GM18502 (cell line): ENCODE results near the gene TMEM9.

Experiments used
- ATAC-seq: cut with Tn5 transposase; IDR thresholded peaks from one replicate; pipeline ENCODE4 v1.9.1; 2021; ENCODE audit warnings: mild to moderate bottlenecking; ENCODE audit not compliant: unreplicated experiment, poor library complexity

The TMEM9 gene

DNA sequence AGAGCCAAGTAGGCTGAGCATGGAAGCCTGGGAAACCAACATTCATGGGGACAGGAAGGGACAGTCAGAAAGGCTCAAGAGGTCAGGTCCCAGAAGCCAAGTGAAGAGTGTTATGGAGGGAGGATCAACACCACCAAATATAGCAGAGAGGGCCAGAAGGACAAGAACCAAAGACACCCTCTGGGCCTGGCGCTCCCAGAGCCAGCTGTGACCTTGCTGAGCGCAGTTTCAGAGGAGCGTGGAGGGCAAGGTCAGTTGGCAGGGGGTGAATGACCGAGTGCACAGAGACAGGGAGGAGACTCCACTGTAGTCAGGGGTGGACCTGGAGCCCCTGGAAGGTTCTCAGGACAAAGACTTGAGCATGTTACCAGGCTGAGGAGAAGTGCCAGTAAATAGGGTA lies 22.9 kb downstream of the TMEM9 start:
- ATAC-seq, result no peak

DNA sequence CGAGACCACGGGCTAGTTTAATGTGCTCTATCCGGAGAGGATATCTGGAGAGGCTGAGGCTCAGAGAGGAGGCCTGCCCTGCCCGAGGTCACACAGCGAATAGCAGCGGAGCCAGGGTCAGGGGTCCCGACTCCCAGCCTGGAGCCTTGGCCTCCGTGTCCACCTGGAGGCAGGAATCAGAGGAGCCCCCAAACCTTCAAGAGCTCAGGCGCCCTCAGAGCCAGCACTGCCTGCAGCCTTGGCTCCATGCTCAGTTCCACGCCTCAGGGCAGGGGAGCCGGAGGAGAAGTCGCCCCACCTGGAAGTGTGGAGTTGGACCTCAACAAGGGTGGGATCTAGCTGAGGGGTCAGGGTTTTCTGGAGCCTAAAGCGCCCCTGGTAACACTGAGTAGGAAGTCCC lies 25.3 kb downstream of the TMEM9 start:
- ATAC-seq, result no peak

GRCh38 chr1:201128476-201128875 lies 25.8 kb downstream of the TMEM9 start:
- ATAC-seq, result no peak

GRCh38 chr1:201127755-201128455 lies 26.4 kb downstream of the TMEM9 start:
- ATAC-seq, result no peak

DNA sequence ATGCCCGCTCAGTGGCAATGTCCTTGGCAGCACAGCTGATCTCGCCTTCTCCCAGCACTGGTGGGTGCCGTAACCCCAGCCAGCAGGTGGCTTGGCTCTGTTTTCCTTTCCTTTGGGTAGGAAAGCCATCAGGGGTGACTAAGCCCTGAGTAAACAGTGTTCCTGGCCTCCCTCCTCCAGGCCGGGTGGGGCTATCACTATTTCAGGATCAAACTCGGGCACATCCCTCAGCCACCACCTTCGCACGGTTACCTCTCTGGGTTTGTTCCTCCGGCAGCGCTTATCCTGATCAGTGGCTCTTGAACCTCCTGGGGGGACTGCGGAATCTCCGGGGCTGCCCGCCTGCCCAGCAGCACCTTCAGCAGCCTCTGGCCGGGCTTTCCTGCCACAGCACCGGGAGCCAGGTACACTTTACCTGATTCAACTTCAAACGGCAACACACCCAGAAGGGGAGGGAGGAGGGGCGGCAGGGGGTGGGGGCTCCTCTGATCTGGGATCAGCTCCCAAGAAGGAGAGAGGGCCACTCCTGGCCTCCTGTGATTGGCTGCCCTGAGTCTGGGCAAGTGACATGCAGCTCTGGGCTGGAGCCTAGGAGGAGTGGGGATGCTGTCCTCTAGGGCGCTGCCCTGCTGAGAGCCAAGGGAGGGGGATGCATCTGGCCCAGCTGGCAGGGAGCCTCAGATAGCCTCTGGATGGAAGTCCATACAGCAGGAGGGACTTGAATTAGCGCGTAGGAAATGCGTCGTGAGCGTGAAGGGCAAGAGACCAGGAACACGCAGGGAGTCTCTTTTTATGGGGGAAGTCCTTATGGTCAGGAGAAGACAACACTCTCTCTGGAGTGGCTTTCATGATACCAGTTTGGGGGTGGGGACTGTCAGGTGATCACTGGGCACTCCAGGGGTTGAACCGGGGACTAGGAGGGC lies 27.2 kb downstream of the TMEM9 start, which contains the start of gene ASCL5:
Gene ASCL5 (minus strand): TSS at position 353 of the 923 bp plus-strand sequence. CDS start 11,812 bp downstream, outside the sequence.
- ATAC-seq, result no peak

DNA sequence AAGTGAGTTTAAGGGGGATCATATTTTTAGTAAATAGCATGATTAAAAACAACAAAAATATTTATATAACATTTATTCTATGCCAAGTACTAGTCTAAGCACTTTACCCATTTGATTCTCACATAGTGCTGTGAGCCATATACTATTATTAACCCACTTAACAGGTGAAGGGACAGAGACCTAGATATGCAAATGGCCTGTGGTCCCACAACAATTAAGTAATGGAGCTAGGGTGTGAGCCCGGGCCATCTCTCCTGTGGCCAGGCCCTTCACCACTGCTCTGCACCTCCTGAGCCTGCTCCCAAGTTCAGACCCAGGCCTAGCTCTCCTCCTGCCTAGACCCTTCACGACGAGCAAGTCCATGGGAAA lies 27.8 kb downstream of the TMEM9 start:
- ATAC-seq, result no peak

GRCh38 chr1:201125800-201126199 lies 28.5 kb downstream of the TMEM9 start:
- no peak for ATAC-seq

GRCh38 chr1:201125019-201125418 lies 29.3 kb downstream of the TMEM9 start:
- ATAC-seq, result no peak

DNA sequence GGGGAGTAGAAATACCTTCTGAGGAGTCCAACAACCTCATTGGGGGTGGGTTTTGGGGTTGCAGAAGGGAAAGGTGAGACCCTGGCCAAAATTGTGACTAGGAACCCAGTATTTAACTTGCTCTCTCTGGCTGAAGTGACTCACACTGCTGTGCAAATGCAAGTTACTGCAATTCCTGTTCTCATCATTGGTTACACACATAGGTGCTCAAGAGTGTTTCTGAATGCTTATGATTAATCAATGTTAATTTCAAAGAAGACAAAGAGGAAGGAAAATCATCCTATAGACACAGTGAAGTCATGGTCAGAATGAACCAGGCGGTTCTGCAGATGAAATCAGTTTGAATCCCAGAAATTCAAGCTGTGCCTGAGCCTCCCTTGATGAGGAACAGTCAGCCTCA lies 30.4 kb downstream of the TMEM9 start:
- no peak for ATAC-seq

DNA sequence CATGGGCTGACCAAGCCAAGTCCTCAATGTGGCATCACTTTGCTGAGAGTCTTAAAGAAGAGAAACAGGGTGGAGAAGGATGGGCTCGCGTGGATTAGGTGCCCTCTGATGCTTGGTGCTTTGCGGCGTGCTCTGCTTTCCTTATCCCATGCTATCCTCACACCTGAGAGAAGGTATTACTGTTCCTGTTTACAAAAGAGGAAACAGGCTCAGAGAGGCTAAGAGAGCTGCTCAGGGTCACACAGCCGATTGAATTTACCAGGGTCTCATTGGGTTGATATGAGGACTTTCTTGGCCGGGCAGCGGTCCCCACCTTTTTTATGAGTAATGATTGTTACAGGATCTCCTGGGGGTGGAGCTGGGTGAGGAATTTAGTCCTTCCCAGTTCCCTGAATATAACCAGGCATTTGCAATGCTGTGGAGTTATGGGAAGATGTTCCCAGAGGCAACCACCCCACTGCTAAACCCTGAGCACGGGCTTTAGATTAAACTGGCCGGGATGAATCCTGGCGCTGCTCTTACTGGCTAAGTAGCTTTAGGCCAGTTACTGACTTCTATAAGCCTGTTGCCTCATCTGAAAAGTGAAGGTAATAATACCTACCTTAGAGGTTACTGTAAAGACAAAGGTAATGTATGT lies 31.8 kb downstream of the TMEM9 start:
- ATAC-seq, result no peak

GRCh38 chr1:201119206-201120197 lies 34.8 kb downstream of the TMEM9 start:
- no peak for ATAC-seq

DNA sequence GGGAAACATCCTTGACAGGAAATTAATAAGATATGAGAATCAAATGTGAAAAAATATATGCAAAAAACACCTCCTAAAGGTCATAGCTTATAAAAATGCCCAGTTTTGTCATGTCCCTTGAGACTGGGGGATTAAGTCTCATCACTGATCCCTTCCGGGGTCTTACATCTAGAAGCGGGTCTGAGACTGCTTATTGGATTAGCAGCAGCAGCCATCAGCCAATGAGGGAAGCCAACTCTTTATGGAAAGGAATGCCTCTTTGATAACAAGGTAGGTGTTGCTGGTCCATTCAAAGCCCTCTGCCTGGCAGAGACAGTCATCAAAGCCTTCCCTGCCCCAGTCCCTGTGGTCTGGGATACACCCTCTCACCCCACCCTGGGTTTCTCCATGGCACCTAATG lies 38.2 kb downstream of the TMEM9 start:
- no peak for ATAC-seq

DNA sequence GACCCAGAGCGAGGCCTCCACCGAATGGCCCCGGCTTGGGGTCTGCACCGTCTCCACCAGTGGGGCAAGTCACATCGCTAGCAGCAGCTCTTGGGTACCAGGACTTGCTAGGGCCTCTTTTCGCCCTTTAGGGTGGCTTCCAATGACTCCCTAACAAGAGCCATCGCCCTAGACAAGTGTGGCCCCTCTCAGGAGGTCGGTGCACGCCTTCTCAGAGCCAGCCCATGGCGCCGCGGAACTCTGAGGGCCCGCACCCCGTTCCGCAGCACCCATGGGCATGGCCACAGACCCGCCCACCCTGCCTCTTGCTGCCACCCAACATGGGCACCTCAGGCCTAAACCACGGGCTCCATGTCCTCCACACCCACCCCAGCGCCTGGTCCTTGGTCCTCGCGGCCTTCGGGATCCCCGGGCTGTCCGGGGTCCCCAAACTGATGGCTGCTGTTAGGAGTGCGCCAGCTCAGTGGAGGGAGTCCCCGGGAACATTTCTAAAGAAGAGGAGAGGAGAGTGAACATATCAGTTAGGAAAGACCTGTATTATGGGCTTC lies 38.8 kb downstream of the TMEM9 start:
- ATAC-seq, result no peak

GRCh38 chr1:201114245-201115131 lies 39.8 kb downstream of the TMEM9 start:
- peak; percentile 86 for ATAC-seq

- no peak for ATAC-seq
Observed at GRCh38 chr1:201113451-201114244, 40.6 kb downstream of the TMEM9 start.

GRCh38 chr1:201112926-201113325 lies 41.3 kb downstream of the TMEM9 start:
- no peak for ATAC-seq

- no peak for ATAC-seq
Observed at GRCh38 chr1:201112173-201112731, 42.0 kb downstream of the TMEM9 start, which contains the start of gene CACNA1S. Gene CACNA1S (minus strand): TSS chr1:201112426. CDS start chr1:201112339, 87 bp downstream.
